ENCODE results near the gene SRGN.

GRCh38 chr10:69056536-69057260 lies 31.2 kb upstream of the SRGN start:
- TF ChIP-seq POLR2AphosphoS5 (IDR thresholded peaks at IDR 0.05; ENCODE audit: low read depth, low read length) = no peak
- TF ChIP-seq, protein P1, sequence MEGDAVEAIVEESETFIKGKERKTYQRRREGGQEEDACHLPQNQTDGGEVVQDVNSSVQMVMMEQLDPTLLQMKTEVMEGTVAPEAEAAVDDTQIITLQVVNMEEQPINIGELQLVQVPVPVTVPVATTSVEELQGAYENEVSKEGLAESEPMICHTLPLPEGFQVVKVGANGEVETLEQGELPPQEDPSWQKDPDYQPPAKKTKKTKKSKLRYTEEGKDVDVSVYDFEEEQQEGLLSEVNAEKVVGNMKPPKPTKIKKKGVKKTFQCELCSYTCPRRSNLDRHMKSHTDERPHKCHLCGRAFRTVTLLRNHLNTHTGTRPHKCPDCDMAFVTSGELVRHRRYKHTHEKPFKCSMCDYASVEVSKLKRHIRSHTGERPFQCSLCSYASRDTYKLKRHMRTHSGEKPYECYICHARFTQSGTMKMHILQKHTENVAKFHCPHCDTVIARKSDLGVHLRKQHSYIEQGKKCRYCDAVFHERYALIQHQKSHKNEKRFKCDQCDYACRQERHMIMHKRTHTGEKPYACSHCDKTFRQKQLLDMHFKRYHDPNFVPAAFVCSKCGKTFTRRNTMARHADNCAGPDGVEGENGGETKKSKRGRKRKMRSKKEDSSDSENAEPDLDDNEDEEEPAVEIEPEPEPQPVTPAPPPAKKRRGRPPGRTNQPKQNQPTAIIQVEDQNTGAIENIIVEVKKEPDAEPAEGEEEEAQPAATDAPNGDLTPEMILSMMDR (IDR thresholded peaks at IDR 0.05; ENCODE audit: control extremely low read depth in 1 of 3, insufficient read depth in 1 of 3, low read depth in 1 of 3, low read length in 3 of 3) = no peak
- TF ChIP-seq HDAC2 (IDR thresholded peaks at IDR 0.05; ENCODE audit: borderline replicate concordance in 1 of 2, low read depth in 2 of 2, low read length in 2 of 2) = no peak
- no peak for TF ChIP-seq KDM1A (IDR thresholded peaks at IDR 0.05; ENCODE audit: borderline replicate concordance, low read length)
- TF ChIP-seq GTF2F1 (IDR thresholded peaks at IDR 0.05; ENCODE audit: borderline replicate concordance, low read depth, low read length) = no peak
- no peak for TF ChIP-seq EZH2 (IDR thresholded peaks at IDR 0.05; ENCODE audit: low read depth, low read length, severe bottlenecking)
- TF ChIP-seq MAX (IDR thresholded peaks at IDR 0.05) = no peak
- no peak for TF ChIP-seq EP300 (IDR thresholded peaks at IDR 0.05; ENCODE audit: borderline replicate concordance in 1 of 2, low read depth in 2 of 2, low read length in 2 of 2)
- no peak for TF ChIP-seq SRF (IDR thresholded peaks at IDR 0.05; ENCODE audit: low read depth, low read length)
- no peak for TF ChIP-seq SIX5 (IDR thresholded peaks at IDR 0.05; ENCODE audit: low read depth, low read length)
